Esophagus mucosa (tissue), 1 donor: Measurements from ENCODE around the gene ZKSCAN1. TPM values are rescaled to one million over a fixed set of nuclear protein-coding genes. Genes with fewer than 3 reads are reported as not detected.
"Not testable (repeated sequence)": the region's sequence is repeated elsewhere in the genome, so short reads cannot be mapped to it uniquely, and the experiment has no call there.

Source experiments
- ATAC-seq: fragments of 200-7000 bp; cut with Tn5 transposase; one replicate; pipeline ENCODE4 v1.9.1; 2020
- total RNA-seq: library from RNA; stranded (reverse); gene quantifications from one replicate; pipeline ENCODE4 v1.2.4, GENCODE V29; 2023
- donor health status: DM: yes; HTN: yes; CAD: no.

ZKSCAN1 gene
- total RNA-seq = 62.4 TPM

DNA sequence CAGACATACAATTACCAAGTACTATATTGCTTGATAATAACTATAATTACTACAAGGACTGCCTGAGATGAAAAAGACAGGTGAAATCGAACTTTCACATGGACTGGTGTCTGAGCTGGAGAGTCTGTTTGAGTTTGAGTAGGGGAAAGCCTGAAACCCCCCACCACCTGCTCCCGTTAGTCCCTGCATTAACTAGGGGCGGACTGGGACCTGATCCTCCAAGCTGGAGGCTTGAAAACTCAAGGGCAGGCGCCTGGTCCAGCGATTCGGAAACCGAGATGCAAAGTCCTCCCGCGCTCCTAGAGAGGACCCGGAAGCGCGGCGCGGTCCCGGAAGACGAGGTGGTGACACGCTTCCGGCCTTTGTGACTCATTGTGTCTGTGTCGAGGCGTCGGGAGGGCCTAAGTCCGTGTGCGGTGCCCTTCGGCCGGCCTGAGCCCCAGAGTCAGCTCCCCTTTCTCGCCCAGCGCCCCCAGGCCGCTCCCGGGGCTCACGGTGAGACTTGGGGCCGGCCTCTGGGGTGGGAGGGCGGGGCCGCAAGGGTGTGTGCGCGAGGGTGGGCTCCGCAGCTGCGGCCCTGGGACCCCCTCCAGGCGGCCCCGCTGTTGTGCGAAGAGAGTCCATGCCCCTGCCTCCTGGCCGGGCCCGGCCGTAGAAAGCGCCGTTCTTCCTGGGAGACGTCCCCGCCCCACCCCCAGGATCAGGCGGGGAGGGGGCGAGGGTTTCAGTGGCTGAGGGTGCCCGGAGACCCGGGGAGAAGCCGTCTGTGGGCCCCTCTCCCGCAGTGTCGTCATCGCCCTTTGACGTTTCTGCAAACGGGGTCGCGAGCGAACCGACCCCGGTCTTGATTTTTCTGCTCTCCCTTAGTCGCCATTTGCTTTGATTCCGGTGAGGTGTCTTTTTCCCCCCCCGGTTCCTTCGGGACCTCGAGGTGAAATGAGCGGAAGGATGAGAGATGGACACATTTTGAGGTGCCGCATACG, at the start of gene ZKSCAN1:
ZKSCAN1 (plus strand) TSS at position 365 of the 983 bp plus-strand sequence. CDS start 7,911 bp downstream, outside the sequence.
- peak; percentile 92 for ATAC-seq

DNA sequence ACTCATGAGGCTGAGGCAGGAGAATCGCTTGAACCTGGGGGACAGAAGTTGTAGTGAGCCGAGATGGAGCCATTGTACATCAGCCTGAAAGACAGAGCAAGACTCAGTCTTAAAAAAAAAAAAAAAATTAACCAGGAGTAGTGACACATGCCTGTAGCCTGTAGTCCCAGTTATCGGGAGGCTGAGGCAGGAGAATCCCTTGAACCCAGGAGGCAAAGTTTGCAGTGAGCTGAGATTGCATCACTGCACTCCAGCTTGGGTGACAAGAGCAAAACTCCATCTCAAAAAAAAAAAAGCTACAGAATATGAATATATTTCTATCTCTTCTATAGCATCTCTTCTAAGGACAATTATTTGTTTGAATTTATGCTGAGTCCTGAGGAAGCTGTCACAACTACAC, 46.1 kb upstream of the ZKSCAN1 start:
- no peak for ATAC-seq

DNA sequence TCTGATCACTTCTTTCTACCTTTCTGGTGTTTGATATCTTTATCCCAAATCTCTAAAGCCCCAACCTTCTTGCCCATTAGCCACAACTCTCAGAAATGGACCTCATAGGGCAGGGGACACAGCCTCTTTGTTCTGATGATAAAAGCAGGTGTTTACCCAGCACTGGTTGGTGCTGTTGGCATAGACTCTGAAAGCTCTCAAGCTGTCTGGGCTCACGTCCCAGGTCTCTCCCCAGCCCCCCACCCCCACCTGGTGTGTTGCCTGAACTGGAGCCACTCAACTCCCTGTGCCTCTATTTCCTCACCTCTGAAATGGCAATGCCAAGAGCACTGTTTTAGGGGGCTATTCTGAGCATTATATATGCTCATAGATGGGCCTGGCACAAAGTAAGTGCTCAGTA, 45.6 kb upstream of the ZKSCAN1 start:
- not testable (repeated sequence) for ATAC-seq

DNA sequence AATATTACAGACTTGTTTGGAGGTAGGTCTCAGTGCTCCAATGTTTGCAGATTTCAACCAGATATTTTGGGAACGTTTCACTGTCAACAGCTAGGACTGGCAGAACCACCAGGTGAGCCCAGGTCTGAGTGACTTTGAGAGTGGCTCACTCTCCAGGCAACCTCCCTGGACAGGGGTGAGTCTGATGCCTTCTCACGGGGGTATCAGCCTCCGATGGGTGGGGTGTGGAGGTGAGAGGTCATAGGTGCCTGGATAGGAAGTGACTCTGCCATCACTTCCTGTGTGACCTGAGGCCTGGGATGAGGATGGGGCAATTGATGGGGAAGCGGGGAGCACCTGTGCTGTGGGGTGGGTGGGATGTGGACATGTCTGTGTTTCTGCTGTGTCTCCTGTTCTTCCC, 44.2 kb upstream of the ZKSCAN1 start:
- ATAC-seq = no peak

- ATAC-seq = peak; percentile 24
These were observed 41.6 kb upstream of the ZKSCAN1 start for GRCh38 chr7:99973817-99974216.

GRCh38 chr7:99974681-99975080, 40.7 kb upstream of the ZKSCAN1 start:
- ATAC-seq = no peak

GRCh38 chr7:99975782-99976521, 39.4 kb upstream of the ZKSCAN1 start, which contains the start of gene AZGP1:
Gene AZGP1 (minus strand): TSS chr7:99976031. CDS start chr7:99976020, 11 bp downstream.
- peak; percentile 74 for ATAC-seq

DNA sequence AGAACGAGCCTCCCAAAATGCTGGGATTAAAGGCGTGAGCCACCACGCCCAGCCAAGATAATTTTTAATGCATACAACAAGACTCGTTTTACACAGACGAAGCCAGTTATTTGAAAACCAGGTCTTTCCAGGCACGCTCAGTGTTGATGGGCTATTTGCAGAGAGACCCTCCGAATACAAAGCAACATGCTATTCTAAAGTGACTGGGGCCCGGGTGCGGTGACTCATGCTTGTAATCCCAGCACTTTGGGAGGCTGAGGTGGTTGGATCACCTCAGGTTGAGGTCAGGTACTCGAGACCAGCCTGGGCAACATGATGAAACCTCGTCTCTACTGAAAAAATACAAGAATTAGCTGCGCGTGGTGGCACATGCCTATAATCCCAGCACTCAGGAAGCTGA, 38.8 kb upstream of the ZKSCAN1 start:
- ATAC-seq = no peak

GRCh38 chr7:99979814-99980225, 35.6 kb upstream of the ZKSCAN1 start:
- peak; percentile 57 for ATAC-seq

DNA sequence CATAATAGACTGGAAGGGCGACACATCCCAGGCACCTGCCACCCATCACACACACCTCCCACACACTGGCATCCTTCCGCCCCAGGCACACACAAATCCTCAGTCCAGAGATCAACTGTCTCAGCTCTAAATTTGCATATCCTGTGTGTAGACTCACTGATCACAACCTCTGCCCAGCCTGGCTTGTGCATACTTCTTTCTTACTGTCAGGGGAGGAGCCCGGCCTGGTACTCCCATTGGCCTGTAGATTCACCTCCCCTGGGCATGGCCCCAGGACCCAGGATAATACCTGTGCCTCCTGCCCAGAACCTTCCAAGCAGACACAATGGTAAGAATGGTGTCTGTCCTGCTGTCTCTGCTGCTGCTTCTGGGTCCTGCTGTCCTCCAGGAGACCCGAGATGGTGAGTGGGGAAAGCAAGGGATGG, 34.9 kb upstream of the ZKSCAN1 start:
- ATAC-seq = peak; percentile 45

DNA sequence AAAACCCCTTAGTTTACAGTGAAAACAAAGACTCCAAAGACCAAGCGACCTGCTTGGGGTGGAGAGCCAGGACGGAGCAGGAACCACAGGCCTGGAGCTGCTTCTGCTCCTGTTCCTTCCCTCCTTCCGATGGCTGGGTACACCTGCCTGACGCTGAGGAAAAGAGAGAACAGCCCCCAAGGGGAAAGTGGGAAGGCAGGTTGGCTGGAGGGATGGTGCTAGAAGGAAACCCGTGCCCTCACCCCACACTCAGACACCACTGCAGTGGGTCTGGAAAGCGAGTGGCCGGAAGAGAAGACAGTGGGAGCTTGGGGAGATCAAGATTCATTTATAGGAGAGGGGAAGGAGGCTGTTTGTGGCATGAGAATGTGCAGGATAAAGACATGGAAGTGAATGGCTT, 34.3 kb upstream of the ZKSCAN1 start:
- ATAC-seq = not testable (repeated sequence)

GRCh38 chr7:99984593-99984992, 30.8 kb upstream of the ZKSCAN1 start:
- no peak for ATAC-seq

- not testable (repeated sequence) for ATAC-seq
These were observed 28.1 kb upstream of the ZKSCAN1 start for GRCh38 chr7:99987306-99987705.

GRCh38 chr7:99987846-99988245, 27.6 kb upstream of the ZKSCAN1 start:
- no peak for ATAC-seq

- ATAC-seq = no peak
These were observed 24.9 kb upstream of the ZKSCAN1 start for GRCh38 chr7:99990460-99990852.

GRCh38 chr7:99991543-99991942, 23.9 kb upstream of the ZKSCAN1 start:
- not testable (repeated sequence) for ATAC-seq

GRCh38 chr7:99992330-99993038, 22.9 kb upstream of the ZKSCAN1 start:
- ATAC-seq = no peak

GRCh38 chr7:99994819-99995218, 20.6 kb upstream of the ZKSCAN1 start:
- no peak for ATAC-seq

- no peak for ATAC-seq
These were observed 18.4 kb upstream of the ZKSCAN1 start for GRCh38 chr7:99996755-99997544.

- peak; percentile 50 for ATAC-seq
These were observed 17.8 kb upstream of the ZKSCAN1 start for GRCh38 chr7:99997545-99998137.

DNA sequence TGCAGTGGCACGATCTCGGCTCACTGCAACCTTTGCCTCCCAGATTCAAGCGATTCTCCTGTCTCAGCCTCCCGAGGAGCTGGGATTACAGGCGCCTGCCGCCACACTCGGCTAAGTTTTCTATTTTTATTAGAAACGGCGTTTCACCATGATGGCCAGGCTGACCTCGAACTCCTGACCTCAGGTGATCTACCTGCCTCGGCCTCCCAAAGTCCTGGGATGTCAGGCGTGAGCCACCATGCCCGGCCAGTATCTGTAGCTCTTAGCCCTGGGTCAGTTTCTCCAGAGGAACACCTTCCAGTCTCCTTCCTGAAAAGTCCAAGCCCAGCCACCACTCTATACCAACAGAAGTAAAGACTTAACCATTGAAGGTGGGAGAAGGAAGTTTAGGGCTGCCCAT, 15.2 kb upstream of the ZKSCAN1 start:
- no peak for ATAC-seq
